Activated CD4-positive, alpha-beta T cell treated with anti-CD3 and anti-CD28 coated beads for 36 hours (primary cell): ENCODE data around the gene ACADL. TPM values are rescaled to one million over a fixed set of nuclear protein-coding genes. Genes with fewer than 3 reads are reported as not detected.
"Not testable (repeated sequence)": the region's sequence is repeated elsewhere in the genome, so short reads cannot be mapped to it uniquely, and the experiment has no call there.

ENCODE experiments used
- ATAC-seq: fragments of 200-7000 bp; cut with Tn5 transposase; one replicate; pipeline ENCODE4 v1.10.0; 2021; ENCODE audit warnings: mild to moderate bottlenecking, moderate library complexity
- CTCF ChIA-PET: fragments of 350-600 bp; sonication (Branson Sonifier 250); formaldehyde crosslinking; loops from one replicate; lab custom pipeline; 2021; ENCODE audit warnings: antibody characterized with exemption; lab: Charles Lee
- POLR2A ChIA-PET: fragments of 350-600 bp; sonication (Branson Sonifier 250); formaldehyde crosslinking; loops from one replicate; lab custom pipeline; 2021; ENCODE audit warnings: antibody characterized with exemption, inconsistent platforms; lab: Charles Lee
- DNase-seq: peaks from one replicate; pipeline ENCODE4 v3.0.0-alpha.2; 2020
- H3K27ac Mint-ChIP-seq: one replicate; pipeline ENCODE4 v1.8.0; 2021; ENCODE audit warnings: mixed read lengths
- H3K27me3 Mint-ChIP-seq: one replicate; pipeline ENCODE4 v1.8.0; 2021; ENCODE audit warnings: mixed read lengths
- H3K36me3 Mint-ChIP-seq: one replicate; pipeline ENCODE4 v1.8.0; 2021; ENCODE audit warnings: low read depth, mixed read lengths
- H3K4me1 Mint-ChIP-seq: one replicate; pipeline ENCODE4 v1.8.0; 2021; ENCODE audit warnings: mixed read lengths
- H3K4me3 Mint-ChIP-seq: one replicate; pipeline ENCODE4 v1.8.0; 2021; ENCODE audit warnings: mild to moderate bottlenecking, moderate library complexity, mixed read lengths
- H3K9me3 Mint-ChIP-seq: one replicate; pipeline ENCODE4 v1.8.0; 2021; ENCODE audit warnings: low read depth, mixed read lengths
- intact Hi-C, 2 experiments: fragments of 100-400 bp; cut with DNase I in 1 of 2; cut with micrococcal nuclease in 1 of 2; formaldehyde crosslinking; loops; one replicate each; pipeline versions ENCODE4 v1.14.2 to v1.15.1; 2022 to 2024; cut with DNase I, micrococcal nuclease
- total RNA-seq, 2 experiments: library from RNA; stranded (reverse); gene quantifications; one replicate each; pipeline ENCODE4 v1.2.3, GENCODE V29; 2021

ACADL gene
- total RNA-seq, 2 experiments from 2014 or later, result not detected

- not testable (repeated sequence) for ATAC-seq, H3K27me3 Mint-ChIP-seq
- CTCF ChIA-PET, result interaction anchor here (1.2 kb wide), 1 partner anchor 9 kb away, joined by 3 read pairs; no protein-coding TSS in a partner anchor
- POLR2A ChIA-PET, result interaction anchor here (0.5 to 0.7 kb wide), 2 partner anchors 53 to 177 kb away, joined by 3 read pairs; no protein-coding TSS in a partner anchor
- intact Hi-C loops, result loop anchor here in 1 of 2 experiments (1.0 kb wide), 1 partner anchor 9 kb away; no protein-coding TSS in a partner anchor
- Mint-ChIP-seq H3K36me3 (peaks cover 15% of the 10 kb centered on the region), H3K27ac (peak overlapping the region; percentile 51), H3K4me3 (peak overlapping the region; percentile 28), H3K9me3 (peaks cover 30% of the 10 kb centered on the region), H3K4me1 (peaks cover 22% of the 10 kb centered on the region)
- peak; percentile 39 for DNase-seq
Measured at GRCh38 chr2:210181606-210182088, 43.6 kb downstream of the ACADL start.

GRCh38 chr2:210181033-210181605, 44.1 kb downstream of the ACADL start:
- H3K36me3 Mint-ChIP-seq, result peaks cover 14% of the 10 kb centered on the region
- peaks cover 25% of the 10 kb centered on the region for H3K9me3 Mint-ChIP-seq
- DNase-seq, H3K27me3 Mint-ChIP-seq, ATAC-seq: not testable (repeated sequence)
- intact Hi-C loops, result loop anchor here in 1 of 2 experiments (1.0 kb wide), 1 partner anchor 9 kb away; no protein-coding TSS in a partner anchor
- H3K27ac Mint-ChIP-seq, result peak overlapping the region; percentile 51
- peak overlapping the region; percentile 28 for H3K4me3 Mint-ChIP-seq
- ChIA-PET POLR2A (interaction anchor here (0.7 kb wide), 1 partner anchor 52 kb away, joined by 3 read pairs; no protein-coding TSS in a partner anchor), CTCF (interaction anchor here (0.6 to 1.2 kb wide), 3 partner anchors 8 to 203 kb away, joined by 3 to 4 read pairs (median 3); no protein-coding TSS in a partner anchor)
- H3K4me1 Mint-ChIP-seq, result peaks cover 22% of the 10 kb centered on the region

- peaks cover 22% of the 10 kb centered on the region for H3K4me1 Mint-ChIP-seq
- peaks cover 12% of the 10 kb centered on the region for H3K36me3 Mint-ChIP-seq
- H3K27me3 Mint-ChIP-seq, result no peaks in the 10 kb centered on the region
- POLR2A ChIA-PET, result no interaction called here
- H3K4me3 Mint-ChIP-seq, result no peak overlapping the region
- DNase-seq, result no peak
- intact Hi-C loops, result no loop called here
- CTCF ChIA-PET, result interaction anchor here (0.6 to 1.2 kb wide), 3 partner anchors 9 to 203 kb away, joined by 3 to 4 read pairs (median 3); partner anchors contain the start of gene KANSL1L
- no peak overlapping the region for H3K27ac Mint-ChIP-seq
- ATAC-seq, result no peak
- peaks cover 22% of the 10 kb centered on the region for H3K9me3 Mint-ChIP-seq
Measured at GRCh38 chr2:210180477-210180876, 44.8 kb downstream of the ACADL start.

GRCh38 chr2:210179351-210179990, 45.8 kb downstream of the ACADL start:
- ChIA-PET POLR2A (no interaction called here), CTCF (interaction anchor here (1.2 kb wide), 2 partner anchors 8 to 10 kb away, joined by 3 read pairs; partner anchors contain the start of gene KANSL1L)
- no peak overlapping the region for H3K27ac Mint-ChIP-seq
- ATAC-seq (no peak), DNase-seq (no peak)
- peaks cover 14% of the 10 kb centered on the region for H3K9me3 Mint-ChIP-seq
- H3K36me3 Mint-ChIP-seq, result peaks cover 9% of the 10 kb centered on the region
- peaks cover 22% of the 10 kb centered on the region for H3K4me1 Mint-ChIP-seq
- intact Hi-C loops, result no loop called here
- H3K27me3 Mint-ChIP-seq, result no peaks in the 10 kb centered on the region
- no peak overlapping the region for H3K4me3 Mint-ChIP-seq

GRCh38 chr2:210177769-210178168, 47.5 kb downstream of the ACADL start:
- Mint-ChIP-seq H3K36me3 (no peaks in the 10 kb centered on the region), H3K4me3 (no peak overlapping the region), H3K9me3 (no peaks in the 10 kb centered on the region), H3K27me3 (peaks cover under 1% of the 10 kb centered on the region), H3K4me1 (peaks cover 18% of the 10 kb centered on the region), H3K27ac (no peak overlapping the region)
- DNase-seq, result no peak
- POLR2A ChIA-PET, result no interaction called here
- ATAC-seq, result no peak
- intact Hi-C loops, result no loop called here
- CTCF ChIA-PET, result no interaction called here

GRCh38 chr2:210177115-210177514, 48.1 kb downstream of the ACADL start:
- CTCF ChIA-PET, result interaction anchor here (0.8 to 1.1 kb wide), 3 partner anchors 16 to 111 kb away, joined by 3 read pairs; no protein-coding TSS in a partner anchor
- H3K9me3 Mint-ChIP-seq, ATAC-seq, POLR2A ChIA-PET, H3K27ac Mint-ChIP-seq, H3K4me3 Mint-ChIP-seq, DNase-seq, H3K27me3 Mint-ChIP-seq, intact Hi-C loops, H3K36me3 Mint-ChIP-seq: not testable (repeated sequence)
- H3K4me1 Mint-ChIP-seq, result peaks cover 21% of the 10 kb centered on the region

GRCh38 chr2:210174086-210174485, 51.2 kb downstream of the ACADL start:
- peaks cover 4% of the 10 kb centered on the region for H3K27me3 Mint-ChIP-seq
- CTCF ChIA-PET, result interaction anchor here (0.6 to 0.8 kb wide), 2 partner anchors 36 to 1832 kb away, joined by 3 to 5 read pairs; no protein-coding TSS in a partner anchor
- intact Hi-C loops, result loop anchor here (5.0 kb wide), 2 partner anchors 303 to 1862 kb away; partner anchors contain the start of gene LANCL1 (in 1 of the 2)

GRCh38 chr2:210172219-210172575, 53.0 kb downstream of the ACADL start:
- intact Hi-C loops, result loop anchor here (1.0 to 5.0 kb wide), 3 partner anchors 9 to 1860 kb away; partner anchors contain the start of gene LANCL1 (in 1 of the 2)
- Mint-ChIP-seq H3K36me3 (no peaks in the 10 kb centered on the region), H3K4me1 (peaks cover 31% of the 10 kb centered on the region), H3K27me3 (peaks cover 4% of the 10 kb centered on the region), H3K9me3 (no peaks in the 10 kb centered on the region), H3K27ac (peak overlapping the region; percentile 56), H3K4me3 (peak overlapping the region; percentile 98)
- ChIA-PET POLR2A (no interaction called here), CTCF (interaction anchor here (0.9 to 1.0 kb wide), 2 partner anchors 10 to 23 kb away, joined by 3 to 4 read pairs; no protein-coding TSS in a partner anchor)
- no peak for ATAC-seq
- no peak for DNase-seq

More at GRCh38 chr2:210174086-210174485, 51.2 kb downstream of the ACADL start:
- Mint-ChIP-seq H3K4me1 (peaks cover 21% of the 10 kb centered on the region), H3K4me3 (no peak overlapping the region), H3K9me3 (no peaks in the 10 kb centered on the region), H3K36me3 (no peaks in the 10 kb centered on the region), H3K27ac (no peak overlapping the region)
- POLR2A ChIA-PET, result no interaction called here
- no peak for DNase-seq
- no peak for ATAC-seq

- POLR2A ChIA-PET, result no interaction called here
- Mint-ChIP-seq H3K36me3 (no peaks in the 10 kb centered on the region), H3K4me3 (peak within 1 kb of the TSS; percentile 98), H3K27ac (peak within 1 kb of the TSS; percentile 97), H3K4me1 (peaks cover 32% of the 10 kb centered on the region), H3K9me3 (no peaks in the 10 kb centered on the region), H3K27me3 (peaks cover 4% of the 10 kb centered on the region)
- CTCF ChIA-PET, result interaction anchor here (0.6 to 1.0 kb wide), 3 partner anchors 8 to 23 kb away, joined by 3 to 4 read pairs (median 3); no protein-coding TSS in a partner anchor
- ATAC-seq (peak; percentile 75), DNase-seq (peak; percentile 97)
- intact Hi-C loops, result loop anchor here (1.0 to 5.0 kb wide), 6 partner anchors 10 to 1859 kb away; partner anchors contain the start of genes RPE (in 2 of the 2) and LANCL1 (in 1 of the 2)
Measured at GRCh38 chr2:210171309-210172218, 53.7 kb downstream of the ACADL start, which contains the start of gene KANSL1L. KANSL1L (minus strand) TSS chr2:210171409; CDS start chr2:210154582, 16,827 bp downstream.
